Stimulated activated CD4-positive, alpha-beta T cell treated with anti-CD3 and anti-CD28 coated beads, Interleukin-1b, Interleukin-23, amount 100 ng/mL, for 24 hours (primary cell): Measurements from ENCODE around the gene TMEM123.

ENCODE experiments used
- DNase-seq, 4 experiments: peaks; one replicate each; pipeline ENCODE4 v3.0.0-alpha.2; 2020; ENCODE audit warnings: low read depth in 4 of 4, low spot score in 1 of 4

TMEM123 gene

DNA sequence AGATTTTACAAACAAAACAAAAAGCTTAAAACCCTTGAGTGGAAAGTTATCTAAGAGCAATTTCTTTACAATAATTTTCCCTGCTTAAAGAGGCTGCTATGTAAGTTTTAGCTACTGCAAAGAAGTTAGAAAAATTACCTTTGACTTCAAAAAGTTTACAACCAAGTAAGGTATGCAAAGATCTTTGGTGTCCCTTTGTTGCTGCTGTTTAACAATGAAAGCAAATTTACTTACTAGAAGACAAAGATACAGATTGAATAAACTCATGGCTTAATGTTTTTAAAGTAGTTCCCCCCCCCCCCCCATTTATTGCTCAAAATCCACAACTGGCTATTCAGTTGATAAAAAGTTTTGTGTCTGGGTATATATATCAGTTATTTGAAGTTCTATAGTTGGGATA, 26.0 kb downstream of the TMEM123 start:
- no peak for DNase-seq

DNA sequence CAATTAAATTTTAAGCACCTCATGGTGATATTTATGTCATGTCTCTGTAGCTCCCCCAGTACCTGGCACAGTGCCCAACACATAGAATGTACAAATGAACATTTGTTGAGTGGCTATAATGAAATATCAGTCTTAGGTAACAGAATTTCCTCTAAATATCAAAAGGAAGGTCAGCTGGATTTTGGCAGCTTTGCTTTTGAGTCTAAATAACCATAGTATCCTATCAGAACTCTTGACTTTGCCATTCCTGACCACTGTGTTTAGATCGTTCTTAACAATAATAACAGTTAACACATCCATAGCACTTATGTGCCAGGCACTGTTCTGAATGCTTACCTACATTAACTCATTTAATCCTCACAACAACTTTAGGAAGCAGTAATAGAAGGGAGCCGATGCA, 26.6 kb downstream of the TMEM123 start:
- DNase-seq: no peak

DNA sequence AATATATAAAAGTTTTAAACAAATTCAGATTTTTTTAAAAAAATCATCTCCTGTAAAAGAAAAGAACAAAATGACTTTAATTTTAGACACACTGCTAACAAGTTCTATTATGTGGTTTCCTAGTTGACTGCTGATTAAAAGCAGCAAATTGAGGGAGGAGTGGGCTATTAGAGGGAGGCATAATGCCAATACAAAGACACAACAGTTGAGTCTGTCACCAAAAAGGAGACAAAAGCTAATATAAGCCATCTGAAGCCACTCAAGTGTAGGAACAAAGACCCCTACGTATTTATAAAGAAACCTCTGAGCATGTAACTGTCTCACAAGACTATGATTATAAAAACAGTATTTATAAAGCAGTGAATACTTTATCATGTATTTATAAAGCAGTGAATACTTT, 28.6 kb downstream of the TMEM123 start:
- no peak for DNase-seq

DNA sequence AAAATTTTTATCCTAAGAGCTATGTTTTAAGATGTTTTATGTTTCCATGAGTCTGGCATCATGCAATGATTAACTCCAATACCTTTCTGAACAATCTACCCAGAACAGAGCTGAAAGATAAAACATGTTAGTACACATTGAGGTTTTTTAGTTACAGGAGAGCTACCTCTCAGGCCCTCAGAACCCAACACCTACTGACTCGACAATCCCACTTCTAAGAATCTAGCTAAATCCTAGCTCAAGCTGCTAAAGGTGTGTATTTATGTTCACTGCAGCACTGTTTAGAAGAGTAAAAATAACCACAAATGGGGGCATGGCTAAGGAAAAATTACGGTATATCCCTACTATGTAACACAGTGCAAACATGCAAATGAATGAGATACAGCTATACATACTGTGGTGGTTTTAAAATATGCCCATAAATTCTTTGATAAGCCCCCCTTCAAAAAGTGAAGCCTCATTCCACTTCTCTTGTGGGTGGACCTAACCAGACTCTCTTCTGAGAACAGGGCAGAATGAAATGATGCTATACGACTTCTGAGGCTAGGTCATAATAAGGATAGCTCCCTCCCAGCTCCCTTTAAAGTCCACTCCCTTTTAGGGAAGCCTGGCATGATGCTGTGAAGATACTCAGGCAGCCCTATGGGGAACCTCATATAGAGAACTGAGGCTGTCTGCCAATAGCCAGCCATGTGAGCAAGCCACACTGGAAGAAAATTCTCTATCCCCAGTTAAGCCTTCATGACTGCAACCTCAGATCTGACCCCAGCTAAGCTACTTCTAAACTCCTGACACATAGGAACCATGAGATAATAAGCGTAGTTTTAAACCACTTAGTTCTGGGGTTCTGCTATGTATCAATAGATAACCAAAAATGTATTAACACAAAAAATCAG, 29.5 kb downstream of the TMEM123 start:
- DNase-seq: no peak

DNA sequence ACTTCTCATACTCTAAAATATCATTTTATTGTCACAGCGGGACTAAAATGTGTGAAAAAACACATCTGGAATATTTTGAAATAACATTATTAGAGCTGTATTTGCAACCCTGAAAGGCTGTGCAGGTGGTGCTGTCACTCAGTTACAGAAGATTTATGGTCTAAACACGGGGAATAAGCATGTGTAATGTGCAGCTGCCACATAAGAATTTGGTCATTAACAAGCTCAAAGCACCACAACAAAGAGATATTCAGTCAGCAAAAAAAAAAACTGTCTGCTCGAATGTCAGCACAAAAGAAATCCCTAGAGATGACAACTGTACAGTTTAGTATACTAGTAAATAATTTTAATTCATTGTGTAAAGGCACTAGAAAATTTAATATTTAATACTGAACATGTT, 31.3 kb downstream of the TMEM123 start:
- no peak for DNase-seq

DNA sequence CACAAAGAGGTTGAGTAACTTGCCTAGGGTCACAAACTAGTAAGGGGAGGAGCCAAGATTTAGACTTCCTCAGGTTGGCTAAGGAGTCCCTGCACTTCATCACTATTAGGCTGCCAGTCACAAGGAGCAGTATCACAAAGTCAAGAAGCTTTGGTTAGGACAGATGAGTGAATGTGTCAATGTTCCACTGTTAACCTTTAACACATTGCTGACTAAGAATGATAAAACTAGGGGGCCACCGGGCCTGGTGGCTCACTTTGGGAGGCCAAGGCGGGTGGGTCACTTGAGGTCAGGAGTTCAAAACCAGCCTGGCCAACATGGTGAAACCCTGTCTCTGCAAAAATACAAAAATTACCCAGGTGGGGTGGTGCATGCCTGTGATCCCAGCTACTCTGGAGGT, 32.0 kb downstream of the TMEM123 start:
- DNase-seq: no peak

DNA sequence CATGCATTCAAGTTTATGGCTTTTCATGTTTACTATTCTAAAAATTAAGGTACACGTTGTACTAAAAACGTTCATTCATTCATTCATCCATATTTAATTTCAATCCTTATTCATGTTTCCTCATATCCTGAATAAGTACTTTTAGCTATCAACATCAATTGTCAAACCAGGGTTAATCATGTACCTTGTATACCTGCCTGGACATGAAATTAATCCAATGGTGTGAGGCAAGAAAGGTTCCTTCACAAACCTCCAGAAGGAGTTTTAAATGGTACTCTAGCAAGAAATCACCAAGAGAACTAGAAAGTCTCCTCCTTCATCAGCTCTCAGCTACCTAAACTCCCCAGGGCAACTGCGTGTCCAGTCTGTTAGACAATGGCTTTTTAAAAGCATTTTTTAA, 33.4 kb downstream of the TMEM123 start:
- DNase-seq: no peak

DNA sequence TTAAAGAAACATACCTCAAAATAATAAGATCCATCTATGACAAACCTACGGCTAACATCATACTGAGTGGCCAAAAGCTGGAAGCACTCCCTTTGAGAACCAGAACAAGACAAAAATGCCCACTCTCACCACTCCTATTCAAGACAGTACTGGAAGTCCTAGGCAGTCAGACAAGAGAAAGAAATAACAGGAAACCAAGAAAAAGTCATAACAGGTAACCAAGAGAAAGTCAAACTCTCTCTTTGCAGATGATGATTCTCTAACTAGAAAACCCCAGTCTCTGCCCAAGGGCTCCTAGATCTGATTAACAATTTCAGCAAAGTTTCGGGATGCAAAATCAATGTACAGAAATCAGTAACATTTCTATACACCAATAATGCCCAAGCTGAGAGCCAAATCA, 35.6 kb downstream of the TMEM123 start:
- DNase-seq: no peak

DNA sequence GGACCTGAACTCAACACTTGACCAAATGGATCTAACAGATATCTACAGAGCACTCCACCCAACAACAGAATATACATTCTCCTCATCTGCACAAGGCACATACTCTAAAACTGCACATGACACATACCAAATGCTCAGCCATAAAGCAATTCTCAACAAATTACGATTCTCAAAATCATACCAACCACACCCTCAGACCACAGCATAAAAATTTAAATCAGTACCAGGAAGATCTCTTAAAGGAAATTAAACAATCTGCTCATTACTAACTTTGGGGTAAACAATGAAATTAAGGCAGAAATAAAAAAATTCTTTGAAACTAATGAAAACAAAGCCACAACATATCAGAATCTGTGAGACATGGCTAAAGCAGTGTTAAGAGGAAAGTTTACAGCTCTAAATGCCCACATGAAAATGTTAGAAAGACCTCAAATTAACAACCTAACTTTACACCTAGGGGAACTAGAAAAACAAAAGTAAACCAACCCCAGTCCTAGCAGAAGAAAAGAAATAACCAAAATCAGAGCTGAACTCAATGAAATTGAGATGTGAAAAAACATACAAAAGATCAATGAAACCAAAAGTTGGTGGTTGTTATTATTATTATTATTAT, 37.2 kb downstream of the TMEM123 start:
- DNase-seq: no peak

DNA sequence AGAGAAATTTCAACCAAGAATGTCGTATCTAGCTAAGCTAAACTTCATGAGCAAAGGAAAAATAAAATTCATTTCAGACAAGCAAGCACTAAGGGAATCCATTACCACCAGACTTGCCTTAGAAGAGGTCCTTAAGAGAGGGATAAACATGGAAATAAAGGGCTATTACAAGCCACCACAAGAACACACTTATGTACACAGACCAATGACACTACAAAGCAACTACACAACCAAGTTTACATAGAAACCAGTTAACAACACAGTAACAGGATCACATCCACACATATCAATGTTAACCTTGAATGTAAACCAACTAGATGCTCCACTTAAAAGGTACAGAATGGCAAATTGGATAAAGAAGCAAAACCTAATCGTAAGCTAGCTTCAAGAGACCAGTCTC, 38.0 kb downstream of the TMEM123 start:
- DNase-seq: no peak

DNA sequence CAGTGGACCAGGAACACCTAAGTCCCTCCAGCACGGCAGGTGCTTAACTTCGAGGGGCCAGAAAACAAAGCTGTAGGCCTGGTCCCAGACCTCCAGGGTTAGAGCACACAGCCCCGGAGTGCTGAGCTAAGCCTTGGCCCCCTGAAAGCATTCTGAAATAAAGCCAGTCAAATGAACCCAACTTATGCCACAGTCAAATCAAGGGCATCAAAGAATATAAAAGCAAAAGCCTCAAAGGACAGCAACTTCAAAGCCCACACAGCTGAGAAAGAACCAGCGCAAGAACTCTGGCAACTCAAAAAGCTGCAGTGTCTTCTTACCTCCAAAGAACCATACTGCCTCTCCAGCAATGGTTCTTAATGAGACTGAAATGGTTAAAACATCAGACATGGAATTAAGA, 39.1 kb downstream of the TMEM123 start:
- no peak for DNase-seq

DNA sequence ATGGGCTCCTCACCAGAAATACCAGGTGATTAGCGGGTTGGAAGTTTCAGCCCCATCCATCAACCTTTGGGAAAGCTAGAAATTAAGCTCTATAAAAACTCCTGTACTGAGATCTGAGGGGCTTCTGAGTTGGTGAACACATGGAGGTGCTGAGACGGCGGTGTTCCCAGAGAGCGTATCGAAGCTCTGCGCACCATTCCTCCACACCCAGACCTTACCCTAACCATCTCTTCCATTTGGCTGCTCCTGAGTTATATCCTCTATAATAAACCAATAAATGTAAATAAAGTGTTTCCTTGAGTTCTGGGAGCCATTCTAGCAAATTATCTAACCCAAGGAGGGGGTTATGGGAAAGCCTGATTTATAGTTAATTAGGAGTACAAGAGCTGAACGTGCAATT, 41.4 kb downstream of the TMEM123 start:
- DNase-seq: no peak

DNA sequence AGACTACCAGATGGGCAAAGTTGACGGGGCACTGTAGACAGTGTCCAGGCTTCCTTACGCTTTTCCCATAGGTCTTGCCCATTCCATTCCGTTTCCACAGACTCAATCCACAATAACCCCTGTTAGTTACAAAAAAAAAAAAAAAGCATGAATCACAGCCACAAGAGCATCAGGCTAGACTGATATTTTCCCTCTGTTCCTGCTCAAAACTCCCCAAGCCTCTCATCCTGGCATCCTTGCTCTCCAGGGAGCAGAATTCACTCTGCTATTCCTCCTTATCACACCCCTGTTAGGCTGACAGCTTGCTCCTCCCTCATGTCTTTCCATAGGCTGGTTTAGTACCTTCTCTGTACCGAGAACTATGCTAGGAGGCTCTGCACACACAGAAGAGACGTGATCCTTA, 42.2 kb downstream of the TMEM123 start:
- DNase-seq: no peak

DNA sequence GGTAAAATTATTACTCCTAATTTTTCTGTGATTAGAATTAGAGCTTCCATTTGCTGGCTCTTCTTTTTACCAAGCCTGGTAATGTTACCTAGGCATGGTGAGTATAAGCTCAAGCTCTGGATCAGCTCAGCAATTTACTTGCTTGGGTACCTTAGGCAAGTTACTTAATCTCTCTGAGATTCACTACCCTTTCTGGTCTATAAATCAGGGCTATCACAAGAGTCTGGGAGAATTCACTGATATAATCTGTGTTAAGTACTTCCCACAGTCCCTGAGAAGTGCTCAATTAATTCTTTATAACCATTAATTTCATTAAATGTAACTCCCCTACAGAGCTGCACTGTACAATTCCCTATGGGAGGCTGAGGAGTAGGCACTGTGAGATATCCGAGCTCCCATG, 44.2 kb downstream of the TMEM123 start:
- no peak for DNase-seq

DNA sequence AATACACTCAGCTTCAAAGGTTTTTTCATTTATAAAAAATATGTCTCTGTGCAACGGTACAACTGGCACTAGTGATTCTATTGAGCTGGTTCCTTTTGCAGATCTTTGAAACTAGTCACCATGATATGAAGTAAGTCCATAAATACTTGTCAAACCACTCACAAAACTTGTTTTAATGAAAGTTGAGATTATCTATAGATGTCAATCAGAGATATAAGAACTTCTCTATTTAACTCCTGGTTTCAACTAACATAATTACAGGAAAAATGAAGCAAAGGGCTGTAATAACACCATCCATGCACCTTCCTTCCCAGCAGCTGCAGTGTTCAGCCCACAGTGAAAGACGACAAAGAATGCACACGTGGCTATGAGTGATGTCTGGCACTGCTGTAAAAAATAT, 44.7 kb downstream of the TMEM123 start:
- DNase-seq: no peak

DNA sequence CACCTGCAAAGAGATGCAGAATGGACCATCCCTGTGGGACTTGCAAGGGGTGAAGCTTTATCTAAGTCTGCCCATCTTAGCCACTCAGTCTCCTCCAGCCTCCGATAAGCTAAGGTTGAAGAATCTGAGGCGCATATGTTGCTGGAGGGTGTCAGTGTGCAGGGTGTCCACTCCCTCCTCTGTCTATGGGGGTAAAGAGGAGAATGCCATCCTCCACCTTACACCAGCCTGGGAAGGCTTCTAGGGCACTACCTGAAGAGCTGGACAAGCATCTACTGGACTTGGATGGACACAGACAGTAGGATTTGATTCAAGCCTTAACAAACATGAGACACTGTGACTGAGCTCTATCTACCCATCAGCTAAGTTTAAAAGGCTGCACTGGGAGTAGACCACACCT, 46.5 kb downstream of the TMEM123 start:
- no peak for DNase-seq

DNA sequence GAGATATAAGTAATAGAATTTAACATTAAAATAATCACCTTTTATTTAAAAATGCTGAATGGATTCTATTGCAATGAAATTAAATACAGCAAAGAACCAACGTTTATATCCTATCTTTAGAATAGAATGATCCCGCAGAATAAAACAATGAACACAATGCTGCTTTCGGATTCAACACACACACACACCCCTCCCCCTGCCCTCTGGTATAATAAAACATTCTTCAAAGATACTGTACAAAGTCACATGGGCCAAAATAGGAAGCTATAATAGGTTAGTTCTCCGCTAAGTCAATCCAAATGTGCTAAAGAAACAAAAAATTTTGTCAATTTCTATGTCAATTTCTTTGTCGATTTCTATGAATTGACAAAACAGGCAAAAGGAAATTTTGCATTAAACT, 47.1 kb downstream of the TMEM123 start:
- no peak for DNase-seq

DNA sequence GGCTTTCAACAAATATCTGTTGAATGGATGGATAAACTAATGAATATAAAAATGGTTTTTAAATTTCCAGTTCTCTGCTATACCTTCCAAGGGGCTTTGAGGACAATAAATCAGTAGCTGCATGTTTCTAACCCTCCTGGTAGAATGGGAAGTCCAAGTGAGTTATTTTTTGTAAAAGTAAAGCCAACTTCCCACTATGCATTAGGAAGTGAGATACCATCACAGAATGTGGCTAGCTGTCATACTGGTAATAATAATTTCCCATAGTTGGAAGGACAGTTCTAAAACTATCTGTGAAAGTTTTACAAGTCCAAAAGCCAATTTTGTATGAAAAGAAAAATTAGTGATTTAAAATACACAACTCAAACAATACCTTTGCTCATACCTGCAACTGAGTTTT, 50.0 kb downstream of the TMEM123 start:
- DNase-seq: no peak

DNA sequence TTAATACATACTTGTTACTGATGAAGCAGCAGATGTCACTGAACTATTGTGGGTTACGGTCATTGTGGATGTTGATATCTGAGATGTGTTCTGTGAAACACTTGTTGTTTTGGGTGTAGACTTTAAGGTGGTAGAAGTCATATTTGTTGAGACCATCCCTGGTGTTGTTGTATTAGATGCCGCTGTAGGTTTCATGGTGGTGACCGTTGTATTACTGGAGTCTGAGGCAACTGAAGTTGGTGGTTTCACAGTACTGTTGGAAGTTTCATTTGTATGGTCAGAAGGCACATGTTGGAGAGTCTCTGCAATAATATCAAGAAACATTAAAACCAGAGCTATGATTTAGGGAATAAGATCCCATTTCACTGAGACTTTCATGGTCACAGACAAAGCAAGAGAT, 50.7 kb downstream of the TMEM123 start:
- DNase-seq: no peak

DNA sequence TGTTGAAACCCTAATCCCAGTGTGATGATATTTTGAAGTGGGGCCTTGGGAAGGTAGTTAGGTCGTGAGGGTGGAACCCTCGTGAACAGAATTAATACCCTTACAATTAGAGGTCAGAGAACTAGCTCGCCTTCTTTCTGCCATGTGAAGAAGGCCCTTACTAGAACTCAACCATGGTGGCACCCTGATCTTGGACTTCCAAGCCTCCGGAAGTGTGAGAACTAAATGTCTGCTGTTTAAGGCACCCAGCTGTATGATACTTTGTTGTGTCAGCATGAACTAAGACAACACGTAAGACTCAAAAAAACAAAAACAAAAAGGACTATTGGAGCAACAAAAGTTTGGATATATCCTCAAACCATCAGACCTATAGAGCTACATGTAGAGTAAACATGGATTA, 52.0 kb downstream of the TMEM123 start:
- no peak for DNase-seq

DNA sequence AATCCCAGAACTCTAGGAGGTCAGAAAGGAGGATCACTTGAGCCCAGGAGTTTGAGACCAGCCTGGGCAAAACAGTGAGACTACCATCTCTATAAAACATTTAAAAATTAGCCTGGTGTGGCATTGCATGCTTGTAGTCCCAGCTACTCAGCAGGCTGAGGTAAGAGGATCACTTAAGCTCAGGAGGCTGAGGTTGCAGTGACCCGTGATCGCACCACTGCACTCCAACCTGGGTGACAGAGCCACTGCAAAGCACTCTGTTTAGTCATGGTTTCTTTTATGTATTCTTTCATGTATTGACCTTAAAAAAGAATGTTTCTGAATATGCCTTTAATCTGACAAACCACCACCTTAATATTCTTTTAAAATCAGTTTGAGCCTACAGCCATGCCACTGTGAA, 53.4 kb downstream of the TMEM123 start:
- no peak for DNase-seq

DNA sequence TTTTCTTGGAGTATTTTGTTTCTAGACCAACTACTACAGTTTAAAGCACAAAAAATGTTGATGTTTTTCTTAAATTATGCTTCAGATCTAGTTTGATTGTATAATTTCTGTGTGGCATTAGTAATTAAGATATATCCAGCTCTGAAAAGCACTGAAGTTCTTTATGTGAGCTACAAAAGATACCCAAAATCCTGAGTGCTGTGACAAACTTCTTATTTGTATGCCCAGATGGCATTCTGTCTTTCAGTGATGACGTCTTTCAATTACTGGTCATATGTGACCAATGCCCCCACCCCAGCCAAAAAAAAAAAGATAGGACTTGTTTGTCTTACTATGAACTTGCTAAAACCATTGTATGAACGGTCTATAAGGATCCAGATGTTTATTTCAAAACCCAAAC, 54.3 kb downstream of the TMEM123 start:
- no peak for DNase-seq
